ENCODE data around the gene MAPK10.

- TF ChIP-seq CTCF (conservative IDR thresholded peaks at IDR 0.05; ENCODE audit: low read length) (no peak), EZH2phosphoT487 (IDR thresholded peaks at IDR 0.05; ENCODE audit: borderline replicate concordance, low read depth, low read length) (no peak)
Measured at GRCh38 chr4:86096373-86096772, 263.5 kb downstream of the MAPK10 start.
